Heart left ventricle (tissue), 16 donors: ENCODE results near the gene AGPAT4. TPM values are rescaled to one million over a fixed set of nuclear protein-coding genes. Genes with fewer than 3 reads are reported as not detected.

Source experiments
- ATAC-seq, 4 donors: fragments of 200-7000 bp; cut with Tn5 transposase; one replicate each; pipeline ENCODE4 v1.9.1; 2020 to 2022; ENCODE audit warnings: moderate library complexity in 4 of 4, mild to moderate bottlenecking in 3 of 4, moderate number of reproducible peaks in 1 of 4
- DNase-seq, 5 donors: peaks; one replicate each; pipeline ENCODE4 v3.0.0-alpha.2; 2020
- H3K27ac ChIP-seq, 12 donors: fragments of 200-600 bp; sonication (generic) in 4 of 12; one replicate each; pipeline versions ENCODE4 v1.5.0 to v1.8.0; 2016 to 2022; ENCODE audit warnings: mild to moderate bottlenecking in 2 of 12
- H3K27me3 ChIP-seq, 9 donors: fragments of 200-600 bp; sonication (generic) in 2 of 9; one replicate each; pipeline versions ENCODE4 v1.5.1 to v1.8.0; 2016 to 2022; ENCODE audit warnings: mild to moderate bottlenecking in 3 of 9
- H3K36me3 ChIP-seq, 9 donors: fragments of 200-600 bp; sonication (generic) in 2 of 9; one replicate each; pipeline versions ENCODE4 v1.5.0 to v1.8.0; 2018 to 2022; ENCODE audit warnings: mild to moderate bottlenecking in 2 of 9
- H3K4me1 ChIP-seq, 12 donors: fragments of 200-600 bp; sonication (generic) in 4 of 12; one replicate each; pipeline versions ENCODE4 v1.5.0 to v1.8.0; 2016 to 2022; ENCODE audit warnings: mild to moderate bottlenecking in 3 of 12
- H3K4me3 ChIP-seq, 12 donors: fragments of 200-600 bp; sonication (generic) in 4 of 12; one replicate each; pipeline versions ENCODE4 v1.5.0 to v1.8.0; 2017 to 2022; ENCODE audit warnings: mild to moderate bottlenecking in 9 of 12, moderate library complexity in 4 of 12
- H3K9me3 ChIP-seq, 12 donors: fragments of 200-600 bp; sonication (generic) in 4 of 12; one replicate each; pipeline versions ENCODE4 v1.5.0 to v1.8.0; 2016 to 2022; ENCODE audit warnings: mild to moderate bottlenecking in 1 of 12
- CTCF ChIP-seq, 12 donors: fragments of 200-600 bp; sonication (generic) in 4 of 12; IDR thresholded peaks; one replicate each; pipeline versions ENCODE4 v1.5.0 to v1.8.0; 2018 to 2022; ENCODE audit warnings: antibody characterized with exemption in 12 of 12, mild to moderate bottlenecking in 5 of 12
- POLR2A ChIP-seq, 2 donors: fragments of 450-650 bp; IDR thresholded peaks; one replicate each; pipeline ENCODE4 v1.6.1; 2017; ENCODE audit warnings: antibody characterized with exemption in 2 of 2, mild to moderate bottlenecking in 2 of 2, moderate library complexity in 2 of 2
- WGBS, 4 donors: extraction: QIAGEN DNeasy Blood & Tissue Kit in 2 of 4; methylation state at CpG; one replicate each; pipeline versions ENCODE4 v1.1.5 to v1.1.7; 2013 to 2018; 5-methylcytosine and 5-hydroxymethylcytosine counted together
- intact Hi-C, 10 donors: fragments of 100-400 bp; cut with DNase I; formaldehyde crosslinking; loops; one replicate each; pipeline versions ENCODE4 v1.11.1 to v1.14.2; 2022
- polyA plus RNA-seq, 2 donors: library from polyadenylated mRNA; stranded (reverse); fragments of 200-250 nt; gene quantifications; one replicate each; pipeline ENCODE4 v1.2.3, GENCODE V29; 2013
- total RNA-seq, 9 donors: library from RNA; depleted of rRNA in 2 of 9; stranded (reverse); fragments of >200 nt in 2 of 9; fragmentation: NEBNext Ultra II Directional in 3 of 9; extraction: Animal tissue kit (Norgen Biotek cat#: 25700) in 3 of 9; gene quantifications; one replicate each; pipeline versions ENCODE4 v1.1.0 to v1.2.4, GENCODE V29; 2016 to 2023
- donor health status: ischemic (EF 13 %, LVEDD 7.1; RV severe dilation, severe dysfunction).
- donor health status: healthy with polysubstance abuse.
- donor health status: DM: no; HTN: yes; CAD: no.
- donor health status: DM: no; HTN: no; CAD: no.
- donor health status: ischemic (EF 25% LVEDD 6.9; RV normal size, moderate dysfunction).
- donor health status: ischemic (EF 25% LVEDD 5.7; RV mildly dilated, moderate dysfunction).
- donor health status: healthy.
- donor health status: DM: yes; HTN: yes; CAD: no.
- donor health status: ischemic (EF 35%, LVEDD 5.7; RV mildly dilated, moderate dysfunction).
- donor health status: nonischemic (EF 11% LVEDD 7.7; RV severe dilation, severe dysfunction).
- donor health status: DM: yes; HTN: yes; CAD: no.
- donor health status: PGD.
- donor health status: ischemic (EF 29% LVEDD 5.4; RV normal size, mild dysfunction).
- donor health status: nonischemic (EF 23%, LVEDD 6.1; RV moderate dilation, normal function).

The AGPAT4 gene
- total and polyA plus RNA-seq, 11 donors = 0.83 to 5.0 (median 1.8) TPM

DNA sequence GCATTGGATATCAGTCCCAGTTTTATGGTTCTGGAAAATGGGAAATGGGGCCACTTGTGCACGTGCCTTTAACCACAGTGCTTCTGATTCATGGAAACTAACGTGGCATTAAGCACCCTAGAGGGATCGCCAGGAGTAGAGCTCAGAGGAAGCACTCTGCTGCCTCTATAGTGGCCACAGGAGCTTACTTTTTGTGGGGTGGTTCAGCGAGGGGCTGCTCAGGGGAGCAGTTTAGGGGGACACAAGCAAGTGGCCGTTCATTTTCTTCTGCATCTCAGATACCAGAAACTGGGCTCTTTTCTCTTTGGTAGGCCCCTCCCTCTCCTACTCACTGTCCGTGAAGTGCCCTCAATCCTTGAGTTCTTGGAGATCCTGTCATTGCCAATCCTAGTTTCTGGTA, 28.5 kb downstream of the AGPAT4 start:
- TF ChIP-seq CTCF (IDR thresholded peaks at IDR 0.05) (no peak), POLR2A (IDR thresholded peaks at IDR 0.05) (no peak)
- no peak for ATAC-seq
- intact Hi-C loops = no loop called here
- peaks cover 0 to 15% (median 0%) of the 10 kb centered on the region in 12 donors for H3K9me3 ChIP-seq
- no peak overlapping the region for H3K27ac ChIP-seq
- H3K4me1 ChIP-seq = no peaks in the 10 kb centered on the region
- H3K27me3 ChIP-seq = no peaks in the 10 kb centered on the region
- no peak overlapping the region for H3K4me3 ChIP-seq
- no peaks in the 10 kb centered on the region for H3K36me3 ChIP-seq
- WGBS, 4 donors = 84 to 96% (median 93%) methylated on average over 6 of the region's 6 CpGs
- DNase-seq = no peak

- Histone ChIP-seq H3K9me3 (peaks cover 0 to 13% (median 0%) of the 10 kb centered on the region in 12 donors), H3K27me3 (no peaks in the 10 kb centered on the region), H3K36me3 (no peaks in the 10 kb centered on the region), H3K4me3 (no peak overlapping the region), H3K27ac (no peak overlapping the region), H3K4me1 (no peaks in the 10 kb centered on the region)
- DNase-seq (no peak), ATAC-seq (no peak)
- 94 to 98% (median 95%) methylated on average over 7 of the region's 7 CpGs for WGBS, 4 donors
- intact Hi-C loops = no loop called here
- TF ChIP-seq POLR2A (IDR thresholded peaks at IDR 0.05) (no peak), CTCF (IDR thresholded peaks at IDR 0.05) (no peak)
These were observed 29.1 kb downstream of the AGPAT4 start for GRCh38 chr6:161244725-161245124.

GRCh38 chr6:161242779-161243693, 30.8 kb downstream of the AGPAT4 start:
- no peak for DNase-seq
- 86 to 88% (median 87%) methylated on average over 27 to 28 of the region's 28 CpGs for WGBS, 4 donors
- Histone ChIP-seq H3K4me3 (no peak overlapping the region), H3K27me3 (no peaks in the 10 kb centered on the region), H3K27ac (no peak overlapping the region), H3K36me3 (no peaks in the 10 kb centered on the region), H3K4me1 (no peaks in the 10 kb centered on the region), H3K9me3 (no peaks in the 10 kb centered on the region)
- intact Hi-C loops = no loop called here
- peak in 1 of 4 donors; percentile 41 for ATAC-seq
- TF ChIP-seq CTCF (IDR thresholded peaks at IDR 0.05) = no peak
- TF ChIP-seq POLR2A (IDR thresholded peaks at IDR 0.05) = no peak

- WGBS, 4 donors = 96 to 97% (median 97%) methylated on average over 10 of the region's 10 CpGs
- H3K36me3 ChIP-seq = no peaks in the 10 kb centered on the region
- no peak for TF ChIP-seq POLR2A (IDR thresholded peaks at IDR 0.05)
- TF ChIP-seq CTCF (IDR thresholded peaks at IDR 0.05) = no peak
These were observed 31.7 kb downstream of the AGPAT4 start for GRCh38 chr6:161242113-161242512.

More at GRCh38 chr6:161242113-161242512, 31.7 kb downstream of the AGPAT4 start:
- H3K4me3 ChIP-seq = no peak overlapping the region
- intact Hi-C loops = no loop called here
- H3K4me1 ChIP-seq = no peaks in the 10 kb centered on the region
- no peak overlapping the region for H3K27ac ChIP-seq
- H3K9me3 ChIP-seq = no peaks in the 10 kb centered on the region
- no peak for ATAC-seq
- no peak for DNase-seq
- H3K27me3 ChIP-seq = no peaks in the 10 kb centered on the region
